Measurements from ENCODE around the gene AVEN. TPM values are rescaled to one million over a fixed set of nuclear protein-coding genes. Genes with fewer than 3 reads are reported as not detected.

AVEN gene
- polyA plus RNA-seq, 3 donors = 2.3 to 4.8 (median 3.4) TPM

DNA sequence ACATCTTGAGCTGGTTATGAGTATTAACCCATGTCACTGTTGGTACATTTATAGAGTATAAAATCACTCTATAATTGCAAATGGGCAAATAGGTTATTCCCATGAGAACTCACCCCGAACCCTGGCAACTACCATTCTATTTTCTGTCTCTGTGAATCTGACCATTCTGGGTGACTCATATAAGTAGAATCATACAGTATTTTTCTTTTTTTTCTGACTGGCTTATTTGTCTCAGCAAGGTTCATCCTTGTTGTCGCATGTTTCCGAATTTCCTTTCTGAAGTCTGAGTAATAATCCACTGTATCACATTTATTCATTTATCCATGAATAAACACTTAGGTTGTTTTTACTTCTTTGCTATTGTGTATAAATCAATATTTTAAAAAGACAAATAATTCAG is 130.6 kb downstream of the AVEN start:
- Histone ChIP-seq H2AFZ (ENCODE audit: insufficient read depth, low read depth, low read length, poor library complexity, severe bottlenecking) (no peak overlapping the region), H3K9ac (ENCODE audit: insufficient read depth, low read length, poor library complexity, severe bottlenecking) (no peak overlapping the region), H3K27me3 (ENCODE audit: control insufficient read depth in 2 of 2, insufficient read depth in 2 of 2, low read length in 2 of 2) (no peaks in the 10 kb centered on the region), H3K4me3 (replicated peaks in 1 of 3; ENCODE audit: low read depth in 2 of 3, low read length in 3 of 3) (no peak overlapping the region), H3K9me3 (replicated peaks in 1 of 2; ENCODE audit: control insufficient read depth in 1 of 2, insufficient read depth in 1 of 2, low read length in 2 of 2) (no peaks in the 10 kb centered on the region), H4K20me1 (ENCODE audit: insufficient read depth, low read length) (no peaks in the 10 kb centered on the region), H3K27ac (ENCODE audit: low read depth in 1 of 2, low read length in 2 of 2) (no peak overlapping the region), H3K4me2 (replicated peaks; ENCODE audit: extremely low read depth, low read length, poor library complexity, severe bottlenecking) (no peak overlapping the region), H3K4me1 (ENCODE audit: control insufficient read depth in 1 of 2, insufficient read depth in 2 of 2, low read length in 2 of 2) (no peaks in the 10 kb centered on the region), H3K36me3 (replicated peaks in 1 of 2; ENCODE audit: control insufficient read depth in 1 of 2, insufficient read depth in 2 of 2, low read length in 2 of 2) (no peaks in the 10 kb centered on the region), H3K79me2 (ENCODE audit: insufficient read depth, low read length) (no peaks in the 10 kb centered on the region)
- intact Hi-C loops (cut with micrococcal nuclease) = no loop called here
- DNase-seq = no peak
- no CpG with 5 or more reads among the region's 3 CpGs for WGBS (ENCODE audit: insufficient coverage)
- no peak overlapping the region for H3K4me3 Mint-ChIP-seq
- peaks cover 0 to 2% (median 2%) of the 10 kb centered on the region in 3 donors for H3K27me3 Mint-ChIP-seq (ENCODE audit: low read depth in 3 of 3)
- H3K4me1 Mint-ChIP-seq = peaks cover 5% of the 10 kb centered on the region
- H3K36me3 Mint-ChIP-seq = no peaks in the 10 kb centered on the region
- H3K27ac Mint-ChIP-seq = no peak overlapping the region
- TF ChIP-seq, protein P1, sequence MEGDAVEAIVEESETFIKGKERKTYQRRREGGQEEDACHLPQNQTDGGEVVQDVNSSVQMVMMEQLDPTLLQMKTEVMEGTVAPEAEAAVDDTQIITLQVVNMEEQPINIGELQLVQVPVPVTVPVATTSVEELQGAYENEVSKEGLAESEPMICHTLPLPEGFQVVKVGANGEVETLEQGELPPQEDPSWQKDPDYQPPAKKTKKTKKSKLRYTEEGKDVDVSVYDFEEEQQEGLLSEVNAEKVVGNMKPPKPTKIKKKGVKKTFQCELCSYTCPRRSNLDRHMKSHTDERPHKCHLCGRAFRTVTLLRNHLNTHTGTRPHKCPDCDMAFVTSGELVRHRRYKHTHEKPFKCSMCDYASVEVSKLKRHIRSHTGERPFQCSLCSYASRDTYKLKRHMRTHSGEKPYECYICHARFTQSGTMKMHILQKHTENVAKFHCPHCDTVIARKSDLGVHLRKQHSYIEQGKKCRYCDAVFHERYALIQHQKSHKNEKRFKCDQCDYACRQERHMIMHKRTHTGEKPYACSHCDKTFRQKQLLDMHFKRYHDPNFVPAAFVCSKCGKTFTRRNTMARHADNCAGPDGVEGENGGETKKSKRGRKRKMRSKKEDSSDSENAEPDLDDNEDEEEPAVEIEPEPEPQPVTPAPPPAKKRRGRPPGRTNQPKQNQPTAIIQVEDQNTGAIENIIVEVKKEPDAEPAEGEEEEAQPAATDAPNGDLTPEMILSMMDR (IDR thresholded peaks at IDR 0.05) = no peak
- no peaks in the 10 kb centered on the region for H3K9me3 Mint-ChIP-seq

DNA sequence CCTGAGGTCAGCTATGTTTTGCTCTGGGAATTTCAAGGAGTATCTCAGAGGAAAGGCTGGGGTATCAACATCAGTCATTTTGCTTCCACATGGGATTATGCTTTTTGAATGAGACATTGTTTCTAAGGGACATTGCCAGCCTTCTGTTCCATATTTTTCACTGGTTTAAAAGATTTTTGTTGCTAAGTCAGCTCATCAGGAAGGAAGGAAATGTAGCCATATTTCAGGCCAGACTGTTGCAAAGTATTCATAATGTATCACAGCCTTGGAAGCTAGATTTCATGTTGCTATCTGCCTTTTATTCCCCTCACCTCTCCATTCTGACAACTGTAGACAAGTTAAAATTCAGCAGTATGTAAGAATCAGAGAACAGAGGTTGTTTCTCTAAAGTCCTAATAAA is 131.7 kb downstream of the AVEN start:
- H3K27me3 Mint-ChIP-seq (ENCODE audit: low read depth in 3 of 3) = peaks cover 0 to 2% (median 2%) of the 10 kb centered on the region in 3 donors
- no peaks in the 10 kb centered on the region for H3K9me3 ChIP-seq (replicated peaks in 1 of 2; ENCODE audit: control insufficient read depth in 1 of 2, insufficient read depth in 1 of 2, low read length in 2 of 2)
- H3K4me1 Mint-ChIP-seq = peaks cover 5% of the 10 kb centered on the region
- H3K27ac ChIP-seq (ENCODE audit: low read depth in 1 of 2, low read length in 2 of 2) = no peak overlapping the region
- no peak for DNase-seq
- H3K27me3 ChIP-seq (ENCODE audit: control insufficient read depth in 2 of 2, insufficient read depth in 2 of 2, low read length in 2 of 2) = no peaks in the 10 kb centered on the region
- H3K4me3 ChIP-seq (replicated peaks in 1 of 3; ENCODE audit: low read depth in 2 of 3, low read length in 3 of 3) = no peak overlapping the region
- H2AFZ ChIP-seq (ENCODE audit: insufficient read depth, low read depth, low read length, poor library complexity, severe bottlenecking) = no peak overlapping the region
- H3K9ac ChIP-seq (ENCODE audit: insufficient read depth, low read length, poor library complexity, severe bottlenecking) = no peak overlapping the region
- no peaks in the 10 kb centered on the region for H3K9me3 Mint-ChIP-seq
- TF ChIP-seq, protein P1 (IDR thresholded peaks at IDR 0.05) = no peak
- no peaks in the 10 kb centered on the region for H3K4me1 ChIP-seq (ENCODE audit: control insufficient read depth in 1 of 2, insufficient read depth in 2 of 2, low read length in 2 of 2)
- intact Hi-C loops (cut with micrococcal nuclease) = no loop called here
- no peak overlapping the region for H3K27ac Mint-ChIP-seq
- H3K4me2 ChIP-seq (replicated peaks; ENCODE audit: extremely low read depth, low read length, poor library complexity, severe bottlenecking) = no peak overlapping the region
- no peaks in the 10 kb centered on the region for H4K20me1 ChIP-seq (ENCODE audit: insufficient read depth, low read length)
- H3K36me3 ChIP-seq (replicated peaks in 1 of 2; ENCODE audit: control insufficient read depth in 1 of 2, insufficient read depth in 2 of 2, low read length in 2 of 2) = no peaks in the 10 kb centered on the region
- no peaks in the 10 kb centered on the region for H3K79me2 ChIP-seq (ENCODE audit: insufficient read depth, low read length)
- H3K4me3 Mint-ChIP-seq = no peak overlapping the region
- H3K36me3 Mint-ChIP-seq = no peaks in the 10 kb centered on the region
